T-helper 9 cell (primary cell): Measurements from ENCODE around the gene PRKCE.

Experiments used
- DNase-seq: peaks from one replicate; pipeline ENCODE4 v3.0.0-alpha.2; 2020

PRKCE gene

DNA sequence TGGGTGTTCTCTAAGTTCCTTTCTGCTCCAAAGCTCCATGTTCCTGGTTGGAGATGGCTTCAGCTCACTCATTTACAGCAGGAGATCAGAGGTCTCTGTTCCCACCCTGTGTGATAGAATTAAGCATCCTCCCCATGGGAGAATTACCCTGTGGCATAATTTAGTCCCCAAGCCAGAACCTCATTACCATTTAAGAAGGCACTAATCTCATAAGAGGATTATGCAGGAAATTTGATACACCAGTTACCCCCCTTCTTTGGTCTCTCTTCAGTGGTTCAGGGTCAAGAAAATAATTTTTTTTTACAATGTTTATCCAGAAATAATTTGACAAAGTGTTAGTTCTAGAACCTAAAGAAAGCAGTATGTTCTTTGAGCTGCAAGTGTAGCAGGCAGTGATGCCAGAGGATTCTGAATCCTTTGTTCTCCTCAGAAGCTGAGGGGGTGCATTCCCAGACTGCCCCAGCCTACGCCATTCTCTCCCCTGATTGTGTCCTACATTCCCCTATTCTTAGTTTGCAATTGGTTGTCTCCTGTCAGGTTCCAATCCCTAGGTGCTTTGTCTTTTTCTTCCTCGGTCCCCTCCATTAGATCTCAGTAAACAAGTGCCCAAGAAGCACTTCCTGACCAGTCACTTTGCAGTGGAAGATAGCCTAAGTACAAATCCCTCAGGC, 163.6 kb downstream of the PRKCE start:
- DNase-seq, result no peak

DNA sequence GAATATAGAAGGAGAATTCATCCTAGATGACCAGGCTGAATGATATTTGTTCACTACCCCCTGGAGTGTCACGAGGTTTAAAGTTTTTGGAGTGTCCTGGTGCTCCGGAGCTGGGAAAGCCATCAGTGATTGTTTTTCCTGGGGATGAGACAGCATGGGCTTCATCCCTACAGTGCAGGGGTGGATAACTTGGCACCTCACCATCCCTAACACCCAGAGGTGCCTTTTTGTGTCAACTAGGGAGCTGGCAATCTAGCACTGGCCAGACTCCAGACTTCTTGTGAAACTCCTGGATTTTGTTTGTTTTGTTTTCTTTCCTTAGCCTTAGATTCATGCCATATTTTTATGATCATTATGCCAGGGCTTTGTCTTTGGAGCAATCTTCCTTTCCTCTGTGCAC, 164.8 kb downstream of the PRKCE start:
- no peak for DNase-seq

DNA sequence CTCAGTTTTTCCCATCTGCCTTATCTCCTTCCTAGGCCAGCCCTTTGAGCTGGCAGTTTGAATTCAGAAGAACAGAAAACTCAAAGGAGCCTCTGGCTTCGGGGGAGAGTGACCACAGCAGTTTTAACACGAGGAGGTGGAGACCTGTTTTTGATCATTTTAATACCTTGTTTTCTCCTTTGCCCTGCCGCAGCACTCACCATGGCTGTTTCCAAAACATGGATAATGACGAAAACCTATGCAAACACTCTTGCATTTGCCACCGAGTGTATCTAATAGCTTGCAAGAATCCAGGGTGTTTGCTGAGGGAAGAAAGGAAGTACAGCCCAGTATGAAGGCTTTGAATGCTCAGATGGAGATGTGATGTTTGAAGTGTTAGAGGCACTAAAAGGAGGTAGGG, 167.1 kb downstream of the PRKCE start:
- no peak for DNase-seq

DNA sequence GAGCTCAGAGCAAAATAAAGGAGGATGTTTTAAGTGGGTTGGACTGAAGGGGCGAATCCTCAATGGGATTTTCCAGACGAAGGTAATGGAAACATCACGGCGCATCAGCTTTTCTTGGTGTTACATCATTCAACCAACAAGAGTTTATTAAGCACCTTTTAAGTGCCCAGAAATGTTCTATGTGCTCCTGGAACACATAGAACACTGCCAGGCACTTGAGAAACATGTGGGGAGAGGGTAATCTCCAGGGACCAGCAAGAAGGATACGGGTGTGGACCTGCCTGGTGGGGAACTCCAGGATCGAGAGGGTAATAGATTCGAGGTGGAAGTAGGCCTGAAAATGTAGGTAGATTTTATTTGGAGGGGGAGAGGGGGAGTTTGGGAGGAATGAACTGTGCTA, 168.6 kb downstream of the PRKCE start:
- no peak for DNase-seq

DNA sequence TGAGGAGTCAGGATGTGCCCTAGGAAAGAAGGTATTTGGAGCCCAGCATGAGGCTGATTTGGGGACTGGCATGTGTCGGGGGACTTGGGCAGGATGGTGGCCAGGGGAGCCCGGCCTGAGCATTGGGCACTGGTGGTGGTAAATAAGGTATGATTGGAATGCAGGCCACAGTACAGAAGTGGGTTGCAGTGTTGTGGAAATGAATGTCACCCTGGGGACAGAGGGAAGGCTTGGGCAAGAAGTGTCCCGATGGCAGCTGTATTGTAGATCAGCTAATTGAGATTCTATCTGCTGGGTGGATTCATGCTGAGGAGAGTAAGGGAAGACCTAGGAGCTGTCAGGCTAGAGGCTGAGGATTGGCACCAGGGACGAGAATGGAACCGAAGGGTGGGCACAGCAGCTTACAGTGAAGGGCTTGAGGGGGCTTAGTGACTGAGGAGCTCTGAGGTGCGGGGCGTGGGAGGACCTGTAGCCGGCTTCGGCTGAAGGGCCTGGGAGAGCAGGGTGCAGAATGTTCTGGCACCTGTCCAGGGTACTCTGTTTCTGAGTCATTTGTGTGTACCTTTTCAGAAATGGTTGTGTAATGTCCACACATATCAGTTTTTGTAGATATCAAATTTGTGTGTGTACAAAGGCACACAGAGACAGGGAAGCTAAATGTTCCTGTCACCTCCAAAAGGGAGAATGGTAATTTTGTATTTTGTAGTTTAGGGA, 170.2 kb downstream of the PRKCE start:
- DNase-seq, result no peak

DNA sequence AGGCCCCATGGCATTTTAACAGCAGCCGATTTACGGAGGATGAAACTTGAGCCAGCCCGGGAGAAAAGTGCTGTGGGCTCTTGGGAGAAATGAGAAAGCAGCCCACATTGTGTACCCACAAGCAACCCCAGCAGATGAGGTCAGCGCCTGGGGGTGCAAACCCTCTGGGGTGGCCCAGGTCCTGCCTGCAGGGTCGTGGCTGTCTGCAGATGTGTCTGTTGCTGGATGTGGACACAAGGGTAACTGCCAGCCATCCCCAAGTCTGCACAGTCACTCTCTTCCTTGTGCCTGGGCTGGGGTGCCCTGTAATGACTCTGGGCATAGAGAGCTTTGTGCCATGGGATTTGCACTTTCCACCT, 170.8 kb downstream of the PRKCE start:
- no peak for DNase-seq

DNA sequence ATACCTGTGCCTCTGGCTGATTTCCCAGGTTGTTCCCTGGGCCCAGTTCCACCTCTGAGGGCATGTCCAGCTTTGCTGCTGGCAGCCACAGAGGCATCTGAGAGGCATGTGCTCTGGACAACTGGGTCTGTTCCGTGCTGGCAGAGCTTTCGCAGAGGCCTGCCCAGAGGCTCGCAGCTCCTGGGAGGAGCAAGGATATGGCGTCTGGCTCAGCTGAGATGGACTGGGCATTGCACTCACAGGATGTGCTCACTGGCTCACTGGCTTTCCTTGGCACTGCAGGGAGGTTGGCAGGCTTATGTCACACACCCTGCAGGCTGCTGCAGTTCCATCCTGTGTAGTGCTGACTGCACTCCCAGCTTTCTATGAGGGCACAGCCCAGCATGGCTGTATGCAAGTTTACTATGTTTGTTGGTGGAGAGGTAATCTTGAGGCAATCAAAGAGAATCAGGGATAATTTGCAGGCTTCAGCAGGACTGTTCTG, 172.3 kb downstream of the PRKCE start:
- DNase-seq, result no peak

DNA sequence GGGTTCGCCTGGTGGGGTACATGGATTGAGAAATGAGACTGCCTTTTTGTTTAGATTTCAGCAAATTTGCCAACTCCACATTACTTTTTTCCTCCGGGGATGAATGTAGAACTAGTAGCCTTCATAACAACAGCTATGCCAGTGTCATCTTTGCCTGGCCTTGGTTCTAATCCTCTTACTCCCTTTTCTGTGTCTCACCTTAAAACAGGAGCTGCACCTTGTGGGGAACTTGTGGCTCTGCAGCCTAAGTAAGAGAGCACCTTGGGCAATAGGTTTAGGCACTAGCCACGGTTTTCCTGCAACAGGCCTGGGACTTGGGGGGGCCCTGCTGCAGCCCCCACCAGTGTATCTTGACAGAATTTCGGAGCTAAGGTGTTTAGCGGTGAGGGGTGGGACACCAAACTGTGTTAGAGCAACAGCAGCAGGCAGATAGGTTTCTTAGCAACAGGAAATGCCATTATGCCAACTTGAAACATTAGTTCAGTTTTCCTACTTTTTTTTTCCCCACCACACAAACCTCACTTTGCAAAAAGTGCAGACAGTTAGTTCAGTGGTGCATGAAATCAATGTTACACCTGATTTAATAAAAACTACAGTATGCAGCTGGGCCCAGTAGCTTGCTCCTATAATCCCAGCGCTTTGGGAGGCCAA, 173.7 kb downstream of the PRKCE start:
- no peak for DNase-seq

DNA sequence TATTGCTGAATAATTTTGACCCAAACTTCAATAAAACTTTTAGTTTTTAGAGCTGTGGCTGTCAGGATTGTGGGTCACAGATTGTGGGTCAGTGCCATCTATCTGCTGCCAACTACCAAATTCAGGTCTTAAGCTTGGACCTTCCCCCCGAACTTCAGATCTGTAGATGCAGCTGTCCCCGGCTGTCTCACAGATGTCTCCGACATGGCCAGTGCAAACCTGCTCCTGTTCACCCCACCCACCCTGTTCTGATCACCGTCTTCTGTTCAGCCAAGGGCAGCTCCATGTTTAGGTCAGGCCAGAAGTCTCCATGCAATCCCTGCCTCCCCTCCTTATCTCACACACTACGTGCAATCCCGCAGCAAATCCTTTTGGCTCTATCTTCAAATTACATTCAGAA, 175.0 kb downstream of the PRKCE start:
- DNase-seq, result no peak

DNA sequence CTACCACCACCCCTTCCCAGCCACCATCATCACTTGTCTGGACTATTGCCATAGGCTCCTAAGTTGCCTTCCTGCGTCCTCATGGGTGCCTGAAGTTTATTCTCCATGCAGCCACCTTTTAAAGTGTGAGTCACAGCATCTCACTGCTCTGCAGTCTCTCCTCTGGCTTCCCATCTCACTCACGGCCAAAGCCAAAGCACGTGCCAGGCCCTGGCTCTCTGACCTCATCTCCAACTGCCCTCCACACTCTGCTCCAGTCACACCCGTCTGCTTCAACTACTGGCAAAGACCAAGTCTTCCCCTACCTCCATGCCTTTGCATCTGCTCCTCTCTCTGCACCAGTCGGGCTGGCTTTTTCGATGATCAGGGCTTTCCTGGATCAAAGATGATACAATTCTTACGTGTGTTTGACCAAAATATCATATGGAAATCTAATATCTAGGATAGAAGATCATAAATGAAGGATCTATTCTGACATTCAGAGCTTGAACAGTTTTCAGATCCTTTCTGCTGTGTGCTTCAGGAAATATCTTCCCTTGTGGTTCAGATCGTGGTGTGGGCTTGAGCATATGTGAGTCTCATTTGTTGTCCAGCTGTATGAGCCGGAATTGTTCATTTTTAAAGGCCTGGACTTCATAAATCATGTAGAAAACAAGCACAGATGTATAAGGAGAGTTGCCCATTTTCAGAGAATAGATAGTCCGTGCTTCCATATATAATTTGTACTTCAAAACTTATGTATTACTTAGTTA, 175.6 kb downstream of the PRKCE start:
- no peak for DNase-seq

DNA sequence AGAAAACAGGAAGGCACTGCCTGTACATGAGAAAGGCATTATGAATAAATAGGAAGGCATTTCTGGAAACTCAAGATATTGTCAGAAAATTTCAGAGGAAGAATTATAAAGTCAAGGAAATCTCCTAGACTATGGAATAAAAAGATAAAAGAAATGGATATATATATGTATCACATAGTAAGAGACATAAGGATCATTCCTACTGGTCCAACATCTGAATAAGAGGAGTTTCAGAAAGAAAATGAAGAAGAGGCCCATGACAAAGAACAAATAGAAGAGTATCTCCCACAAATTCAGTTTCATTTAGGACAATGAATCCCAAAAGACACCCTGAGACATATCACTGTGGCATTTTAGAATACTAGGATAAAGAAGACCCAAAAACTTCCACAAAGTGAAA, 178.8 kb downstream of the PRKCE start:
- DNase-seq, result no peak

DNA sequence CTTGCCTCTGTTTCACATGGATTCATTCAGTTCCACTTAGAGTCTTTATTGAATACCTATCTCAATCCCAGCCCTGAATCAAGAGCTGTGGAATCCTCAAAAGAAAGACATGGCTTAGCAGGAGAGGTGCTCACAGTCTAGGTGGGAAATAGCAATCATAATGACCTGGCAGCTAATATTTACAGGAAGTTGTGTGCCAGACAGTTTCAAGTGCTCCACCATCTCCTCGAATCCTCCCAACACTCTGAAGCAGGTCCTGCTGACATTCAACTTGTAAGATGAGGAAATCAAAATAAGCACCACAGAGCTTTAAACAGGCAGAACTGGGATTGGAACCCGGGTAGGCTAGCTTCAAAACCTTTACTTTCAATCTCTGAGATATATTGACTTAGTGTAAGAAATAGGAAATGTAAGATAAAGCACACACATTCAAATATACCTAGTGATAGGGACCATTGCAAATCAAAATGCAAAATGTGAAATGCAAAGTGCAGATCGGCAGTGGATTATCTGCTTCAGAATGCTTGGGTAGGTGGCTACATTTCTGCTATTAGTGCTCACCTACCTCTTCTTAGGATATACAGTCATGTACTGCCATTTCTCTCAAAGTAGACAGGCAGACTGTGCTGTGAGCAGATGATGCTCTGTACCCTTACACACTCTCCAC, 182.0 kb downstream of the PRKCE start:
- no peak for DNase-seq

DNA sequence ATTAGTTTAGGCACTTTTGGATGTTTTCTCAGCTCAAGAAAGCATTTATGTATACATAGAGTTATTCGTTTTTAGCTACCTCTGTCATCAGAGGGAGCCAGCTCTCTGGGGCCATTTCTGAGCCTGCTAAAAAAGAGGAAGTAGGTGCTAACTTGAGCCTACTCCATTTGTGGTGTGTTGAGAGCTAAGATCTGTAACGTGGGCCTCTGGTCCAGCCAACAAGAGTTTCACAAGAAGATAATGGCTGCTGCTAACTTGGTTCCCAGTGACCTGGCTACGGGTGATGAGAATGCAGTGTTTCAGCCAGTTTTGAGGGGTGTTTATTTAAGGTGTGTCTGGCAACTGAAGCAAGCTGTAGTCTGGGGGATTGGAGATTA, 182.5 kb downstream of the PRKCE start:
- no peak for DNase-seq

DNA sequence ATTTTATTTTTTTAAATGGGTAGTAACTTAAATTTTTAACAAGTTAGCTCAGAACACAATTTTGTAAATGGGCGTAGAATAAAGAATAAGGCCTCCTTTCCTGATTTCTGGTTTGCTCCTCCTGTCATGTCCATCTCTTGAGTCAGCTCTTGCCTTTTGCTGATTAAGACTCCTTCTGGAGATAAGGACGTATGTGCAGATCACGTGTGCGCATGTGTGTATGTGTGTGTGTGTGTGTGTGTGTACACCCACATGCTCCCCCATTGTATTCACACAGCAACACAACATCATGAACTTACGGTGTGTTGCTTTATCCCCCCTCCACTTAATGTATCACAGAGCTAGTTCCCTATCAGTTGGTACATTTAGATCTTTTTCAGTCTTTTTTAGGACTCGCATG, 182.9 kb downstream of the PRKCE start:
- no peak for DNase-seq

DNA sequence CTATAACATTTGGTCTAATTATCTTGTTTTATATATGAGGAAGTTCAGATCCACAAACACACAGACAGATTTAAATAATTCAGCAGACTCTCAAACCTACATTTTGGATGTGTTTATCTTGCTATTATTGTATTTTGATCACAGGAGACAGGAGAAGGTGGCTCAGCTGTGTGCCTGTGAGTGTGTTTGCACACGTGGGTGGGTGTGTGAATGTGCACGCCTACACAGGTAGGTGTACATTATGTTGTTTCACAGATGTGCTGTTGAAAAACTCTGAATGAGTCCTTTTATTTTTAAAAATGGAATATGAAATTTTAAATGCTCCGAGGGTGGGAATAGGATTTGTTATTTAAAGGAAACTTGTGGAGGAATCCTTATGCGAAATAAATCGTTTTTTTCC, 183.4 kb downstream of the PRKCE start:
- no peak for DNase-seq

DNA sequence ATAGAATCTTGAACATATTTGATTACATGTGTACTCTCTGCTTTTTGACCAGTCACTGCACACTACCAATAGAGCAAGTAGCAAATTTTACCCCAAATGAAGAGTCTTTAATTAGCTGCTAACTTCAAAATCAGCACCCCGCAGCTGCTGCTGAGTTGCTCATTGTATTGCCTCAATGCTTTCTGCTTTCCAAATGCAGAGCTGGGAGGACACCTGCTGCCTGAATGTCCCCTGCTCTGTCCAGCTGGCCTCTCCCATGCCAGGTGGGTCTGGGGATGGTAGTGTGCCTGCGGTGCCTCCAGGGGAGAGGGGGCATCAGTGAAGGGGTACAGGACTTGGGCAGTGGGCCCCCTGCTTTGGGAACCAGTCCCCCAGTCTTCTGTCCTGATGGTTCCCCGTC, 184.8 kb downstream of the PRKCE start:
- DNase-seq, result no peak

DNA sequence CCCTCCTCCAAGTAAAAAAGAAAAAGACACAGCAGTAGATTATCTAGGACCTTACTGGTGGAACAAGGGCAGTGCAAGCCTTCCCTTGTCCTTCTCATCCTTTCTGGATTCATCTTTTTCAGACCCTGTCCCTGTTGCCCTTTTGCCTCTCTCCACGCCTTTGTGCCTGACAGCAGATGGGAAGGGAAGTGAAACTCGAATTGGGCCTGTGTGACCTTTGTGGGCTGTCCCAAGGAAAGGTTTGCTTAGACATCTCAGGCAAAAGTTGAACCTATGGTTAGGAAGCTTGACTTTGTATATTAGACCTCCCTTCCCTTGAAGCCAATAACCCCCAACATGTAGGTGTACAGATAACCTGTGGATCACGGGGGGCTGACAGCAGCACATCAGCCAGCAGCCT, 185.3 kb downstream of the PRKCE start:
- no peak for DNase-seq

DNA sequence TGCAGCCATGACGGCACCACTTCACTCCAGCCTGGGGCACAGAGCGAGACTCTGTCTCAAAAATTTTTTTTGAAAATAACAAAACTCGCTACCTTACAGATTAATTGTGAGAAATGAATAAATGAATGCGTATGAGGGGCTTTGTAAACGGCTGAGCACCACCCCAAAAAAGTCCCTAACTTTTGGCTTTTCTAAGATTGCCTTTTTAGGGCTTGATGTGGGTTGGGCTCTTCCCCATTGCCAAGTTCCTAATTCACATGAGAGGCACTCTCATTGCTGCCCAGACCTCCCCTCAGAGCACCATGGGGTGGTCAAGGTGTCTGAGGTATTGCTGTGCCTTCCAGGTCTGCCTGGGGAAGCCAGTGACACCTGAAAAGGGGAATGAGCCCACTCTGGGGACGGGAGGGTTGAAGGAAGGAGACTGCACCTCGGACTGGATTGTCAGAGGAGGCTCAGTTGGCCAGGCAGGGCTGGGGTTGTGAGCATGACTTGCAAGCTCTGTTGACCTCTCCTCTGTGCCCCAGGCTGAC, 186.4 kb downstream of the PRKCE start:
- DNase-seq, result no peak

DNA sequence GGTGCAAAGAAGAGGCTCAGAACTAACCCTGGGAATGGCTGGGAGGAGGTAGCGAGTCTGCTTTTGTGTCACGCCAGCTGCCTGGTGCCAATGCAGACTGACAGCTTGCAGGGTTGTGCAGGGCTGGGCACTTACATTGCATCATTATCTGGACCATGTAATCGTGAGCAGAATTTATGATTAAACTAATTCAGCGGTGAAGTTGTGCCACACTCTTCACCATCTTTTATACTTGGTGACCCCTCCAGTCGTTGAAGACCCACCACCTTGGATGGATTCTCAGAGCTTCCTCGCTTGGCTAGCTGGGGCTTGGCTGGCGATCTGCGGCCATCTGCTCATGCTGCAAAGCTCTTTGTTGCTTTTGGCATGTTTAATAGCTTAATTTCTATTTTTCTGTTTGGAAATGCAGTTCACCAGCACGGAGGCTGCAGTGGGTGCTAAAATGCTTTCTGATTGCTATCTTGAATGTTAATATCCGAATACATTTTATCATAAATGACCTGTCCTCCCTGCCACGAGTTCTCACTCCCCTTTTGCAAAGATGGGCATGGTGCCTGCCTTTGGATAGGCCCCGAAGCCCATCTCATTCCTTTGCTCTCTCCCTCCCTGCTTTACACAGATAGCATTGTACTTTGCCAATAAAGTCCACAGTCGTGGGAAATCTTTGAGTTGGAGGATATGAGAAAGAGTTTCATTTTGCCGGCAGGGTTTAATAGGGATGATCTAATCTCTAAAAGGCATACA, 188.2 kb downstream of the PRKCE start:
- no peak for DNase-seq

DNA sequence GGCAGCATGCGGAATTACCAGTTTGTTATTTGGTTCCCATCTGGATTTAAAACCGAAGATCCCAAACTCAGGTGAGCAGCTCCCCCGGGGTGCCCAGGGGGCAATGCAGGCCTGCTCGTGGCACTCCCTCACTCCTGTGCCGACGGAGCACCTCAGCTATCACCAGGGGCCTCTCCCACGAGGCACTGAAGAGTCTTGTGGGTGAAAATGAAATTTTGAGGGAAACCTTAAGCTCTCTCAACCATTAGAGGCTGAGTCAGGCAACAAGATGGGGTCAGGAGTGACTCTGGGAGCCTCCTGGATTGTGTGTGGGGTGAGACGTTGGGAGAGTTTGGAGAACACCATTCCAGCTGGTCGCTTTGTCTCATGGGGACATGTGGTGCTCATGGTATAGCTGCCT, 189.0 kb downstream of the PRKCE start:
- no peak for DNase-seq

DNA sequence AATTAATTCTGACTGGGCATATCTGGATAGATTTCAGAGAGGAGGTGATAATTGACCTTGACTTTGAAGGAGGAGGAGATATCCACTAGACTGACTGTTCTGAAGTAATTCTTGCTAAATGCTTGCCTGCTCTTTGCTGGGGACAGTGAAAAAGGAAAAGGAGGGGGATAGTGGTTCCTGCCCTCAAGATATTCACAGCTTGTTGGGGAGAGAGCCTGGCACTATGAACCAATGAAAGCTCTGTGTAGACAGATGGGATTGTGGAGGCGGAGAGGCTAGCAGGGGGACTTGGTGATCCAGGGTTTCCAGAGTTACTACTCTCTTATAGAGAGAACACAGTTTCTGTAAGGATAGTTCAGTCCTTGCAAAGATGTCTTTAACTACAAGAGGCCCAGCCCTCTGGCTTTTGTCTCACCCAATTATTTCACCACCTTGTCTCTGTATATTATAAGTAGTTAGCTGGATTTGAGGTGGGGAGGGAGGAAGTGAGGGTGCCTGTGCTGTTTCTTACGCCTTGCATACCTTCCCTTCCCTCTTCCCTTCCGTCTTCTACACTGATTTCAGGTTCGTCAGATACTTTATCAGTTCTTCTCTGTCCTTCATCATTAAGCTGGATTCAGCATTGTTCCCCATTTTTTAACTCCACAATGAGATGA, 190.4 kb downstream of the PRKCE start:
- no peak for DNase-seq
